ENCODE data around the gene KCNIP1.

The KCNIP1 gene

DNA sequence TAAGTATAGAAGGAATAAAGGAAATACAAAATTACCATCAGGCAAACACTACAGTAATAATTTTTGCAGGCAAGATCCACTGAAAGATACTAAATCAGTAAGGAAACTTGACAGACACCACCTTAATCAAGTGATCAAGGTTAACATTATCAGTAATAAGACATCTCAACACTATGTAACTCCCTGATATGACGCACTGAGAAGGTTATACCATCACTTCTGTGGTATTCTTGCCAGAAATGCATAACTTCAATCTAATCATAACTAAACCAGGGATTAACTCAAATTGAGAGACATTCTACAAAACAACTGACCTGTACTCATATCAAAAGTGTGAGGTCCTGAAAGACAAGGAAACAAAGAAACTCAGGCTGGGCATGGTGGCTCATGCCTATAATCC, 227.2 kb downstream of the KCNIP1 start:
- no peaks in the 10 kb centered on the region for H3K9me3 ChIP-seq (ENCODE audit: low read depth, low read length)
- no peak overlapping the region for H3K9ac ChIP-seq (ENCODE audit: insufficient read length)
- no peak overlapping the region for H3K27ac ChIP-seq
- H3K36me3 ChIP-seq (ENCODE audit: insufficient read depth, low read length) = no peaks in the 10 kb centered on the region
- no peak for DNase-seq (ENCODE audit: low read depth, low spot score)
- H3K4me3 ChIP-seq = no peak overlapping the region
- TF ChIP-seq POLR2AphosphoS5 (IDR thresholded peaks at IDR 0.05; ENCODE audit: borderline replicate concordance, low read depth, low read length) = no peak
- TF ChIP-seq EZH2 (IDR thresholded peaks at IDR 0.05) = no peak
- TF ChIP-seq FOXP2 (optimal IDR thresholded peaks at IDR 0.05; ENCODE audit: control extremely low read depth, extremely low read length, insufficient read depth) = no peak

DNA sequence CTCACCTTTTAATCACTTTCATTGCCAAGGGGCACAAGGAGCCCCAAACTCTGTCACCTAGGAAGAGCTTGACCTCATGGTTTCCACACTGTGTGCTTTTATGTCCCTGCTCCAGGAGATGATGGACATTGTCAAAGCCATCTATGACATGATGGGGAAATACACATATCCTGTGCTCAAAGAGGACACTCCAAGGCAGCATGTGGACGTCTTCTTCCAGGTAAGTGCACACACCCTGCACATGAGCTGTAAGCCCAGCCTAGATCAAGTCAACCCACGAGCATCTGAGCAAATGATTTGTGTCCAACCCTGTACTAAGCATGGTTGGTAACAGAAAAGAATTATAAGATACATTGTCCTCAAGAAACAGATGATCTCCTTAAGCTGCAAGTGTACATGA, 228.9 kb downstream of the KCNIP1 start:
- Histone ChIP-seq H3K9me3 (ENCODE audit: low read depth, low read length) (no peaks in the 10 kb centered on the region), H3K4me3 (no peak overlapping the region), H3K9ac (ENCODE audit: insufficient read length) (no peak overlapping the region), H3K36me3 (ENCODE audit: insufficient read depth, low read length) (no peaks in the 10 kb centered on the region), H3K27ac (no peak overlapping the region)
- TF ChIP-seq POLR2AphosphoS5 (IDR thresholded peaks at IDR 0.05; ENCODE audit: borderline replicate concordance, low read depth, low read length) = no peak
- TF ChIP-seq EZH2 (IDR thresholded peaks at IDR 0.05) = no peak
- DNase-seq (ENCODE audit: low read depth, low spot score) = no peak

DNA sequence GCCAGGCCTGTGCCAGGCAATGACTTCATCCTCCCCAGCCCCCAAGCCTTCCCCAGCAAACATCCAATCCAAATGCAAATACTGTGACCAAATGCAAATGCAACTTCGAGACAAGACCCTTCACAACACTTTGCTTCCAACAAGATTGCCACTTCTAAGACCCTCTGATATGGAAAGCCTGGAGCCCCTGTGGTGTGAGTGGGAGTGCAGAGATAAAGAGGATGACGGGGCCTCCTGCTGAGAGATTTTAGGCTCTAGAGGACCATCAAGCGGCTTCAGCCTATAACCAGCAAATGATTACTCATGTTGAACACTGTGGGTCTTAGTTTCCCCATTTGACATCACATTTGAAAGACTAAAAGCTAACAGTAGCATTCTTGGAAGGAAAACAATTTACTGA, 233.1 kb downstream of the KCNIP1 start:
- no peak for DNase-seq (ENCODE audit: low read depth, low spot score)
- Histone ChIP-seq H3K27ac (no peak overlapping the region), H3K9ac (ENCODE audit: insufficient read length) (no peak overlapping the region), H3K36me3 (ENCODE audit: insufficient read depth, low read length) (no peaks in the 10 kb centered on the region), H3K9me3 (ENCODE audit: low read depth, low read length) (no peaks in the 10 kb centered on the region), H3K4me3 (no peak overlapping the region)
- TF ChIP-seq FOXP2 (optimal IDR thresholded peaks at IDR 0.05; ENCODE audit: control extremely low read depth, extremely low read length, insufficient read depth) (no peak), POLR2AphosphoS5 (IDR thresholded peaks at IDR 0.05; ENCODE audit: borderline replicate concordance, low read depth, low read length) (no peak), EZH2 (IDR thresholded peaks at IDR 0.05) (no peak)

DNA sequence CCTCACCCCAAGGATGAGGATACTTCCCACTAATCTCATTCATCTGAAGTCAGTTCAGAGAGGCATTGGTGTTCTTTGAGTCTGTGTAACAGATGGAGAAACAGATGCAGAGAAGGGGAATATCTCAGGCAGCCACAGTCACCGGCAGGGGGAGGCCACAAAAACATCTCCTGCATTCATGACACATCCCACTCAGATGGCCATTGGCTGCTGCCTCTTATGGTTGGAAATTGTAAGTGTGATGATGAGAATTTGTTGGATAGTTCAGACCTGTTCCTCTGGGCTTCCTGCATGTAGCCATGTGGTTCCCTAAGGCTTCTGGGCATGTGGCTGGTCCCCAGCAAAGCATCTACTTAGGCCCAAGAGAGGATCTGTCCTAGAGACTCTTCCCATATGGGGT, 233.8 kb downstream of the KCNIP1 start:
- Histone ChIP-seq H3K27ac (no peak overlapping the region), H3K9ac (ENCODE audit: insufficient read length) (no peak overlapping the region), H3K9me3 (ENCODE audit: low read depth, low read length) (no peaks in the 10 kb centered on the region), H3K36me3 (ENCODE audit: insufficient read depth, low read length) (no peaks in the 10 kb centered on the region), H3K4me3 (no peak overlapping the region)
- no peak for DNase-seq (ENCODE audit: low read depth, low spot score)
- TF ChIP-seq FOXP2 (optimal IDR thresholded peaks at IDR 0.05; ENCODE audit: control extremely low read depth, extremely low read length, insufficient read depth) (no peak), POLR2AphosphoS5 (IDR thresholded peaks at IDR 0.05; ENCODE audit: borderline replicate concordance, low read depth, low read length) (no peak), EZH2 (IDR thresholded peaks at IDR 0.05) (no peak)

DNA sequence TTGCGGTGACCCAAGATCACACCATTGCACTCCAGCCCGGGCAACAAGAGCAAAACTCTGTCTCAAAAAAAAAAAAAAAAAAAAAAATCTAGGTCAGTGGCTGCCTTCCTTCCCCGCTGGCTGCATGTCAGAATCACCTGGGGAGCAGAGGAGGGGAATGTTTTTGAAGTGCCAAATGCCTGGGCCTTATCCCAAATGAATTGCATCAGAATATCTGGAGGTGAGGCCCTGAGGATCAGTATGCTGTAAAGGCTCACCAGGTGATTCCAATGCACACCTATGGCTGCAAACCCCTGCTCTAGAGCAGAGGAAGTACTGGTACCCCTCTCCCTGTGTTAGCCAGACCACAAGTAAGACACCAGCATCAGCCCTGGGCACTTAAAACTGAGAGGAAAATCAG, 235.0 kb downstream of the KCNIP1 start:
- no peak overlapping the region for H3K27ac ChIP-seq
- H3K4me3 ChIP-seq = no peak overlapping the region
- H3K9me3 ChIP-seq (ENCODE audit: low read depth, low read length) = no peaks in the 10 kb centered on the region
- H3K36me3 ChIP-seq (ENCODE audit: insufficient read depth, low read length) = no peaks in the 10 kb centered on the region
- no peak for DNase-seq (ENCODE audit: low read depth, low spot score)
- H3K9ac ChIP-seq (ENCODE audit: insufficient read length) = no peak overlapping the region
- TF ChIP-seq EZH2 (IDR thresholded peaks at IDR 0.05) = no peak
- TF ChIP-seq POLR2AphosphoS5 (IDR thresholded peaks at IDR 0.05; ENCODE audit: borderline replicate concordance, low read depth, low read length) = no peak
- no peak for TF ChIP-seq FOXP2 (optimal IDR thresholded peaks at IDR 0.05; ENCODE audit: control extremely low read depth, extremely low read length, insufficient read depth)

DNA sequence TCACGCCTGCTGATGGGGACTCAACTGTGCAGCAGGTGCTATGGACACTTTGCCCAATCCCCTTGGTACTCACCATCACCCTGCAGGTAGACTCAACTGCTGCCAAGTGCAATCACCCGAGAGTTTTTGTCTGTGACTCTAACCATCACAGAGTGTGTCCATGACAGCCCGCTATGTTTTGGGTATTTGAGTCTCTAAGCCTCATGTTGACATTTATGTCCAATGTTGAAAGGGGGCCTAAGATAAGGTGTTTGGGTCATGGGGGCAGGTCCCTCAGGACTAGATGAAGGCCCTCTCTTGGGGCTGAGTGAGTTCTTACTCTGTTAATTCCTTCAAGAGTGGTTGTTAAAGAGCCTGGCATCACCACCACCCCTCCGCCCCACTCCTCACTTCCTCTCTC, 235.6 kb downstream of the KCNIP1 start:
- Histone ChIP-seq H3K36me3 (ENCODE audit: insufficient read depth, low read length) (no peaks in the 10 kb centered on the region), H3K27ac (no peak overlapping the region), H3K4me3 (no peak overlapping the region), H3K9ac (ENCODE audit: insufficient read length) (no peak overlapping the region), H3K9me3 (ENCODE audit: low read depth, low read length) (no peaks in the 10 kb centered on the region)
- TF ChIP-seq POLR2AphosphoS5 (IDR thresholded peaks at IDR 0.05; ENCODE audit: borderline replicate concordance, low read depth, low read length) (no peak), EZH2 (IDR thresholded peaks at IDR 0.05) (no peak), FOXP2 (optimal IDR thresholded peaks at IDR 0.05; ENCODE audit: control extremely low read depth, extremely low read length, insufficient read depth) (no peak)
- no peak for DNase-seq (ENCODE audit: low read depth, low spot score)

DNA sequence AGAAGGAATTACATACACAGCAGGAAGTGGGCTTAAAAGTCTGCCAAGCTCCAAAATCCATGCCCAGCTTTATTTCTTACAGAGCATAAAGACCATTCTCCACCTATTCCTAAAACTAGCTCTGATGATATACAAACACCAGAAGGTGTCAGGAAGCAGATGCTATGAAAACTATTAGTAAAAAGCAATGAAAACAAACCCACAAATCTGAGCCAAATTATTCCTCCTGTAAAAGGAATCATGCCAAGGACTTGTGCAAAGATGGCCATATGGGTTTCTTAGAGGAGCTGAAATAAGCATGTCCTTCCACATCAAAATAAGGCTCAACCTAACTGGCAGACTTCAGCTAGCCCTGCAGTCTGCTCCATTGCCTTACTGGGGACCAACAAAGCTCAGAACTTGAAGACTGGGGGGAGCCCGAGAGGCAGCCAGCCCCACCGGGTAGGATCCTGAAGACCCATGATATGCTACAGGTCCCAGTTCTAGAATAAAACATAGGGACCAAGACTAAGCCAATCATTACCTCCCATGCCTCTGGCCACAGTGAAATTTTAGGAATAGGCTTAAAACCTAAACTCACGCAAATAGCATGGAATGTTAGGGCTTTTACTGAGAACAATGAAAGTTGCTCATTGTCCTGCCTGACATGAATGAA, 236.9 kb downstream of the KCNIP1 start:
- H3K36me3 ChIP-seq (ENCODE audit: insufficient read depth, low read length) = no peaks in the 10 kb centered on the region
- H3K27ac ChIP-seq = no peak overlapping the region
- no peak overlapping the region for H3K9ac ChIP-seq (ENCODE audit: insufficient read length)
- no peak overlapping the region for H3K4me3 ChIP-seq
- H3K9me3 ChIP-seq (ENCODE audit: low read depth, low read length) = no peaks in the 10 kb centered on the region
- no peak for DNase-seq (ENCODE audit: low read depth, low spot score)
- no peak for TF ChIP-seq FOXP2 (optimal IDR thresholded peaks at IDR 0.05; ENCODE audit: control extremely low read depth, extremely low read length, insufficient read depth)

DNA sequence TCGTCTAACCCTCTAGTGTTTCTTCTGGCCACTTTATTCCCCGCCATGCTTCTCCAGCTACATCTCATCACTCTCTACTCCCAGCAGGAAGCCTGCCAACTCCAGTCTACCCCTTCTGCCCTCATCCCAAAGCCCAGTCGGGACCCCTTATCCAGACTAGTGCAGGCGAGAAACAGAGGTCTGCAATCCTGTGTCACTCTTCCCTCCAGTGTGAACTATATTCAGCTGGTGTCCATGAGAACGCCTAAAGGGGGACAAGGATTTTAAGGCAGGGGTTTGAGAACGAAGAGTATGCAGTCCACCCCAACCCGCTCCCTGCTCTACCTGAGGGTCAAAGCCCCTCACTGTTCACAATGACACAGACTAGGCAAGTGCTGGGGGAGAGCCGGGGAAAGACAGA, 238.0 kb downstream of the KCNIP1 start:
- DNase-seq (ENCODE audit: low read depth, low spot score) = no peak
- TF ChIP-seq FOXP2 (optimal IDR thresholded peaks at IDR 0.05; ENCODE audit: control extremely low read depth, extremely low read length, insufficient read depth) = no peak
- TF ChIP-seq POLR2AphosphoS5 (IDR thresholded peaks at IDR 0.05; ENCODE audit: borderline replicate concordance, low read depth, low read length) = no peak
- no peak for TF ChIP-seq EZH2 (IDR thresholded peaks at IDR 0.05)
- H3K9me3 ChIP-seq (ENCODE audit: low read depth, low read length) = no peaks in the 10 kb centered on the region
- no peak overlapping the region for H3K27ac ChIP-seq
- no peaks in the 10 kb centered on the region for H3K36me3 ChIP-seq (ENCODE audit: insufficient read depth, low read length)
- no peak overlapping the region for H3K9ac ChIP-seq (ENCODE audit: insufficient read length)
- H3K4me3 ChIP-seq = no peak overlapping the region

DNA sequence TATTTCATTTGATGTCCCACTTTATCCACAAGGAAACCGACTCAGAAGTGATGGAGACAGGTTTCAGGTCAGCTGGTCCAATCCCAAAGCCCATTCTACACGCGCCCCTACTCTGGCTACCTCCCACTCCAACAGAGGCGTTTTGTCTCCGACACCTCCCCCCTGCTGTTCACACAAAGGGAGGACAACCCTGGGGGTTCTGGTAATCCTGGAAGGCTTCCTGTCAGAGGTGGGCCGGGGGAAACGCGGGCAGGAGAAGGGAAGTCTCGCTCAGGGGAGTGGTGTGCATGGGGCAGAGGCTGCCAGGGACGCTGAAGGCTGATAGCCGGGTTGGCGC, 240.0 kb downstream of the KCNIP1 start:
- H3K4me3 ChIP-seq = no peak overlapping the region
- no peak overlapping the region for H3K9ac ChIP-seq (ENCODE audit: insufficient read length)
- H3K27ac ChIP-seq = no peak overlapping the region

More for the DNA sequence above, 240.0 kb downstream of the KCNIP1 start:
- no peak for DNase-seq (ENCODE audit: low read depth, low spot score)
- Histone ChIP-seq H3K9me3 (ENCODE audit: low read depth, low read length) (no peaks in the 10 kb centered on the region), H3K36me3 (ENCODE audit: insufficient read depth, low read length) (no peaks in the 10 kb centered on the region)
- TF ChIP-seq EZH2 (IDR thresholded peaks at IDR 0.05) (no peak), POLR2AphosphoS5 (IDR thresholded peaks at IDR 0.05; ENCODE audit: borderline replicate concordance, low read depth, low read length) (no peak), FOXP2 (optimal IDR thresholded peaks at IDR 0.05; ENCODE audit: control extremely low read depth, extremely low read length, insufficient read depth) (no peak)
